Astrocyte (in vitro differentiated cells and primary cell): ENCODE measurements around the gene CNN2. TPM values are rescaled to one million over a fixed set of nuclear protein-coding genes. Genes with fewer than 3 reads are reported as not detected.

Experiments used
- DNase-seq: peaks from one replicate; pipeline ENCODE4 v3.0.0-alpha.2; 2010; ENCODE audit warnings: low read depth
- FAIRE-seq: peaks from 2 replicates; lab custom pipeline; 2011; peaks lifted over from hg19 to GRCh38; lab: Jason Lieb, UNC
- H2AFZ ChIP-seq: 2 replicates; pipeline ENCODE4 v1.6.0; 2012; ENCODE audit warnings: low read depth, low read length, inconsistent platforms
- H3K27ac ChIP-seq: 2 replicates; pipeline ENCODE4 v1.5.1; 2011; ENCODE audit warnings: low read depth, low read length, inconsistent platforms
- H3K27me3 ChIP-seq: 2 replicates; pipeline ENCODE4 v1.6.0; 2011; ENCODE audit warnings: low read length, inconsistent platforms; ENCODE audit not compliant: insufficient read depth
- H3K36me3 ChIP-seq: 2 replicates; pipeline ENCODE4 v1.5.1; 2011; ENCODE audit warnings: low read length, inconsistent platforms; ENCODE audit not compliant: insufficient read depth
- H3K4me1 ChIP-seq: 2 replicates; pipeline ENCODE4 v1.5.1; 2011; ENCODE audit warnings: low read length, inconsistent platforms; ENCODE audit not compliant: insufficient read depth
- H3K4me2 ChIP-seq: 2 replicates; pipeline ENCODE4 v1.6.0; 2012; ENCODE audit warnings: low read length, inconsistent platforms
- H3K4me3 ChIP-seq: 2 replicates; pipeline ENCODE4 v1.5.1; 2011; ENCODE audit warnings: low read depth, mild to moderate bottlenecking, low read length, inconsistent platforms; ENCODE audit not compliant: insufficient read depth
- H3K79me2 ChIP-seq: 2 replicates; pipeline ENCODE4 v1.6.0; 2012; ENCODE audit warnings: mild to moderate bottlenecking, low read length, inconsistent platforms; ENCODE audit not compliant: insufficient read depth
- H3K9ac ChIP-seq: 2 replicates; pipeline ENCODE4 v1.6.0; 2012; ENCODE audit warnings: mild to moderate bottlenecking, low read length, inconsistent platforms
- H3K9me3 ChIP-seq: 2 replicates; pipeline ENCODE4 v1.5.1; 2012; ENCODE audit warnings: low read depth, mild to moderate bottlenecking, low read length, inconsistent platforms; ENCODE audit not compliant: insufficient read depth
- H4K20me1 ChIP-seq: 2 replicates; pipeline ENCODE4 v1.6.0; 2012; ENCODE audit warnings: low read length, inconsistent platforms; ENCODE audit not compliant: insufficient read depth
- H3K27ac Mint-ChIP-seq: one replicate; pipeline ENCODE4 v1.8.0; 2021; ENCODE audit warnings: mild to moderate bottlenecking, mixed read lengths; ENCODE audit not compliant: unreplicated experiment
- H3K27me3 Mint-ChIP-seq: one replicate; pipeline ENCODE4 v1.8.0; 2021; ENCODE audit warnings: low read depth, mixed read lengths; ENCODE audit not compliant: unreplicated experiment
- H3K36me3 Mint-ChIP-seq: one replicate; pipeline ENCODE4 v1.8.0; 2021; ENCODE audit warnings: low read depth, mixed read lengths; ENCODE audit not compliant: unreplicated experiment
- H3K4me1 Mint-ChIP-seq: one replicate; pipeline ENCODE4 v1.8.0; 2021; ENCODE audit warnings: low read depth, mixed read lengths; ENCODE audit not compliant: unreplicated experiment
- H3K4me3 Mint-ChIP-seq: one replicate; pipeline ENCODE4 v1.8.0; 2021; ENCODE audit warnings: mild to moderate bottlenecking, moderate library complexity, mixed read lengths; ENCODE audit not compliant: unreplicated experiment
- H3K9me3 Mint-ChIP-seq: one replicate; pipeline ENCODE4 v1.8.0; 2021; ENCODE audit warnings: mild to moderate bottlenecking, mixed read lengths; ENCODE audit not compliant: unreplicated experiment
- CTCF ChIP-seq: IDR thresholded peaks from 2 replicates; pipeline ENCODE4 v1.5.1; 2011; ENCODE audit warnings: low read depth, mild to moderate bottlenecking, inconsistent platforms, low read length, moderate library complexity; ENCODE audit not compliant: insufficient read depth
- EZH2 ChIP-seq: IDR thresholded peaks from 2 replicates; pipeline ENCODE4 v1.6.1; 2012; ENCODE audit warnings: mild to moderate bottlenecking, low read length, inconsistent platforms; ENCODE audit not compliant: insufficient read depth
- total RNA-seq: library from RNA; stranded (reverse); gene quantifications from 2 replicates; pipeline ENCODE4 v1.2.1, GENCODE V29; 2021

The CNN2 gene
- total RNA-seq, 1 donor from 2014 or later, result 819 TPM

GRCh38 chr19:989381-990081, 36.9 kb upstream of the CNN2 start:
- no peak overlapping the region for H3K4me3 ChIP-seq
- H3K27ac ChIP-seq, result no peak overlapping the region
- TF ChIP-seq CTCF, result peak; percentile 2
- no peak for TF ChIP-seq EZH2
- H3K9me3 ChIP-seq, result no peaks in the 10 kb centered on the region
- Mint-ChIP-seq H3K4me1 (peaks cover 4% of the 10 kb centered on the region), H3K4me3 (no peak overlapping the region), H3K27ac (no peak overlapping the region), H3K36me3 (peaks cover 3% of the 10 kb centered on the region), H3K9me3 (no peaks in the 10 kb centered on the region), H3K27me3 (no peaks in the 10 kb centered on the region)
- peaks cover 28% of the 10 kb centered on the region for H4K20me1 ChIP-seq
- no peak for DNase-seq
- H3K4me2 ChIP-seq, result no peak overlapping the region
- peaks cover 8% of the 10 kb centered on the region for H3K4me1 ChIP-seq
- peaks cover 11% of the 10 kb centered on the region for H3K79me2 ChIP-seq
- no peak overlapping the region for H3K9ac ChIP-seq
- FAIRE-seq, result no peak
- H3K27me3 ChIP-seq, result no peaks in the 10 kb centered on the region
- no peak overlapping the region for H2AFZ ChIP-seq
- H3K36me3 ChIP-seq, result no peaks in the 10 kb centered on the region

GRCh38 chr19:990119-990571, 36.3 kb upstream of the CNN2 start:
- Histone ChIP-seq H4K20me1 (peaks cover 25% of the 10 kb centered on the region), H3K36me3 (no peaks in the 10 kb centered on the region)

More at GRCh38 chr19:990119-990571, 36.3 kb upstream of the CNN2 start:
- H3K27me3 ChIP-seq, result no peaks in the 10 kb centered on the region
- no peak overlapping the region for H3K4me3 Mint-ChIP-seq
- H3K4me1 ChIP-seq, result peaks cover 8% of the 10 kb centered on the region
- H3K4me2 ChIP-seq, result no peak overlapping the region
- H3K4me1 Mint-ChIP-seq, result no peaks in the 10 kb centered on the region
- no peak overlapping the region for H3K9ac ChIP-seq
- no peak overlapping the region for H3K27ac Mint-ChIP-seq
- H3K4me3 ChIP-seq, result no peak overlapping the region
- H3K9me3 Mint-ChIP-seq, result no peaks in the 10 kb centered on the region
- FAIRE-seq, result no peak
- H3K36me3 Mint-ChIP-seq, result peaks cover 3% of the 10 kb centered on the region
- no peaks in the 10 kb centered on the region for H3K9me3 ChIP-seq
- no peak for DNase-seq
- no peak overlapping the region for H2AFZ ChIP-seq
- H3K79me2 ChIP-seq, result peaks cover 7% of the 10 kb centered on the region
- no peaks in the 10 kb centered on the region for H3K27me3 Mint-ChIP-seq
- H3K27ac ChIP-seq, result no peak overlapping the region
- TF ChIP-seq CTCF (no peak), EZH2 (no peak)
